ENCODE data around the gene MYO1D. TPM values are rescaled to one million over a fixed set of nuclear protein-coding genes. Genes with fewer than 3 reads are reported as not detected.
A peak's percentile ranks its signal among the peaks of the same experiment; 100 is the strongest.

The MYO1D gene
- total and polyA plus RNA-seq, 2 of the 13 experiments (the other 11 are each of a cell fraction or from before 2014, with no cell fraction given) = 13.2 to 17.3 TPM

- no peaks in the 10 kb centered on the region for H3K9me3 ChIP-seq (ENCODE audit: low read length)
- CTCF ChIA-PET (ENCODE audit: low intra/inter-chr PET ratio, low total read pairs) = no interaction called here
- peak overlapping the region; percentile 97 for H3K4me2 ChIP-seq (ENCODE audit: low read depth, low read length)
- no peak overlapping the region for H3K4me3 ChIP-seq (replicated peaks in 1 of 3; ENCODE audit: insufficient read depth in 1 of 3, low read depth in 2 of 3, low read length in 3 of 3)
- peaks cover 40% of the 10 kb centered on the region for H3K4me1 ChIP-seq (ENCODE audit: insufficient read depth, low read length)
- BruUV-seq (replicated peaks) = no TSS peak
- no peak overlapping the region for H3K9ac ChIP-seq (ENCODE audit: insufficient read depth, low read depth, low read length)
- H3K27me3 ChIP-seq (ENCODE audit: control insufficient read depth in 1 of 2, insufficient read depth in 2 of 2, low read length in 2 of 2) = no peaks in the 10 kb centered on the region
- H3K79me2 ChIP-seq (ENCODE audit: insufficient read depth, low read length) = no peaks in the 10 kb centered on the region
- intact Hi-C loops (cut with micrococcal nuclease; ENCODE audit: unreplicated experiment) = no loop called here
- POLR2A ChIA-PET = no interaction called here
- ATAC-seq (no peak), FAIRE-seq (no peak), DNase-seq (ENCODE audit: low spot score) (no peak)
- H3K27ac ChIP-seq (ENCODE audit: extremely low read length, insufficient read depth, low read length) = no peak overlapping the region
- peaks cover 2 to 4% of the 10 kb centered on the region in 2 experiments; a peak in 2 of 5 replicates for H3K36me3 ChIP-seq (replicated peaks in 1 of 2; ENCODE audit: control insufficient read depth in 1 of 2, insufficient read depth in 2 of 2, low read length in 2 of 2)
- WGBS (ENCODE audit: low lambda C conversion rate) = 95% methylated on average over 13 of the region's 13 CpGs
- no peaks in the 10 kb centered on the region for H4K20me1 ChIP-seq (ENCODE audit: insufficient read depth, low read length)
- in situ Hi-C loops (cut with HindIII; ENCODE audit: extremely low pct_ligation_motif_present, low pct_unique_long_range_greater_than_20kb) = loop anchor here (10.0 kb wide), 1 partner anchor 266 kb away; no protein-coding TSS in a partner anchor
- no peak overlapping the region for H2AFZ ChIP-seq (ENCODE audit: low read length)
- TF ChIP-seq PCBP2 (optimal IDR thresholded peaks at IDR 0.05; ENCODE audit: low read depth, low read length, poor library complexity, severe bottlenecking) (no peak), KIAA2018 (CRISPR knock-in tag; IDR thresholded peaks at IDR 0.05; ENCODE audit: borderline replicate concordance) (no peak), ZNF619 (CRISPR knock-in tag; IDR thresholded peaks at IDR 0.05) (no peak), ZNF83 (CRISPR knock-in tag; IDR thresholded peaks at IDR 0.05; ENCODE audit: borderline replicate concordance) (no peak), ZFX (CRISPR knock-in tag; IDR thresholded peaks at IDR 0.05; ENCODE audit: low read depth) (no peak), BATF2 (CRISPR knock-in tag; IDR thresholded peaks at IDR 0.05) (no peak), KMT2A (CRISPR knock-in tag; IDR thresholded peaks at IDR 0.05) (no peak), ZNF737 (CRISPR knock-in tag; IDR thresholded peaks at IDR 0.05; ENCODE audit: borderline replicate concordance) (no peak)
- TF ChIP-seq, protein P1, sequence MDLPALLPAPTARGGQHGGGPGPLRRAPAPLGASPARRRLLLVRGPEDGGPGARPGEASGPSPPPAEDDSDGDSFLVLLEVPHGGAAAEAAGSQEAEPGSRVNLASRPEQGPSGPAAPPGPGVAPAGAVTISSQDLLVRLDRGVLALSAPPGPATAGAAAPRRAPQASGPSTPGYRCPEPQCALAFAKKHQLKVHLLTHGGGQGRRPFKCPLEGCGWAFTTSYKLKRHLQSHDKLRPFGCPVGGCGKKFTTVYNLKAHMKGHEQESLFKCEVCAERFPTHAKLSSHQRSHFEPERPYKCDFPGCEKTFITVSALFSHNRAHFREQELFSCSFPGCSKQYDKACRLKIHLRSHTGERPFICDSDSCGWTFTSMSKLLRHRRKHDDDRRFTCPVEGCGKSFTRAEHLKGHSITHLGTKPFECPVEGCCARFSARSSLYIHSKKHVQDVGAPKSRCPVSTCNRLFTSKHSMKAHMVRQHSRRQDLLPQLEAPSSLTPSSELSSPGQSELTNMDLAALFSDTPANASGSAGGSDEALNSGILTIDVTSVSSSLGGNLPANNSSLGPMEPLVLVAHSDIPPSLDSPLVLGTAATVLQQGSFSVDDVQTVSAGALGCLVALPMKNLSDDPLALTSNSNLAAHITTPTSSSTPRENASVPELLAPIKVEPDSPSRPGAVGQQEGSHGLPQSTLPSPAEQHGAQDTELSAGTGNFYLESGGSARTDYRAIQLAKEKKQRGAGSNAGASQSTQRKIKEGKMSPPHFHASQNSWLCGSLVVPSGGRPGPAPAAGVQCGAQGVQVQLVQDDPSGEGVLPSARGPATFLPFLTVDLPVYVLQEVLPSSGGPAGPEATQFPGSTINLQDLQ (CRISPR knock-in tag; IDR thresholded peaks at IDR 0.05) = no peak
- TF ChIP-seq, protein P2, sequence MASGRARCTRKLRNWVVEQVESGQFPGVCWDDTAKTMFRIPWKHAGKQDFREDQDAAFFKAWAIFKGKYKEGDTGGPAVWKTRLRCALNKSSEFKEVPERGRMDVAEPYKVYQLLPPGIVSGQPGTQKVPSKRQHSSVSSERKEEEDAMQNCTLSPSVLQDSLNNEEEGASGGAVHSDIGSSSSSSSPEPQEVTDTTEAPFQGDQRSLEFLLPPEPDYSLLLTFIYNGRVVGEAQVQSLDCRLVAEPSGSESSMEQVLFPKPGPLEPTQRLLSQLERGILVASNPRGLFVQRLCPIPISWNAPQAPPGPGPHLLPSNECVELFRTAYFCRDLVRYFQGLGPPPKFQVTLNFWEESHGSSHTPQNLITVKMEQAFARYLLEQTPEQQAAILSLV (CRISPR knock-in tag; IDR thresholded peaks at IDR 0.05; ENCODE audit: borderline replicate concordance) = no peak
These were observed 388.2 kb downstream of the MYO1D start for GRCh38 chr17:32488604-32489180.

Data from HepG2 (cell line).